Measurements from ENCODE around the gene MTAP.
"Not testable (repeated sequence)": the region's sequence is repeated elsewhere in the genome, so short reads cannot be mapped to it uniquely, and the experiment has no call there.

DNA sequence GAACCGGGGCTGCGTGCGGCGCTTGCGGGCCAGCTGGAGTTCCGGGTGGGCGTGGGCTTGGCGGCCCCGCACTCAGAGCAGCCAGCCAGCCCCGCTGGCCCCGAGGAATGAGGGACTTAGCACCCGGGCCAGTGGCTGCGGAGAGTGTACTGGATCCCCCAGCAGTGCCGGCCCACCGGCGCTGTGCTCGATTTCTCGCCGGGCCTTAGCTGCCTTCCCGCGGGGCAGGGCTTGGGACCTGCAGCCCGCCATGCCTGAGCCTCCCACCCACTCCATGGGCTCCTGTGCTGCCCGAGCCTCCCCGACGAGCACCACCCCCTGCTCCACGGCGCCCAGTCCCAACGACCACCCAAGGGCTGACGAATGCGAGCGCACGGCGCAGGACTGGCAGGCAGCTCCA is 156.8 kb downstream of the MTAP start:
- TF ChIP-seq, protein P1, sequence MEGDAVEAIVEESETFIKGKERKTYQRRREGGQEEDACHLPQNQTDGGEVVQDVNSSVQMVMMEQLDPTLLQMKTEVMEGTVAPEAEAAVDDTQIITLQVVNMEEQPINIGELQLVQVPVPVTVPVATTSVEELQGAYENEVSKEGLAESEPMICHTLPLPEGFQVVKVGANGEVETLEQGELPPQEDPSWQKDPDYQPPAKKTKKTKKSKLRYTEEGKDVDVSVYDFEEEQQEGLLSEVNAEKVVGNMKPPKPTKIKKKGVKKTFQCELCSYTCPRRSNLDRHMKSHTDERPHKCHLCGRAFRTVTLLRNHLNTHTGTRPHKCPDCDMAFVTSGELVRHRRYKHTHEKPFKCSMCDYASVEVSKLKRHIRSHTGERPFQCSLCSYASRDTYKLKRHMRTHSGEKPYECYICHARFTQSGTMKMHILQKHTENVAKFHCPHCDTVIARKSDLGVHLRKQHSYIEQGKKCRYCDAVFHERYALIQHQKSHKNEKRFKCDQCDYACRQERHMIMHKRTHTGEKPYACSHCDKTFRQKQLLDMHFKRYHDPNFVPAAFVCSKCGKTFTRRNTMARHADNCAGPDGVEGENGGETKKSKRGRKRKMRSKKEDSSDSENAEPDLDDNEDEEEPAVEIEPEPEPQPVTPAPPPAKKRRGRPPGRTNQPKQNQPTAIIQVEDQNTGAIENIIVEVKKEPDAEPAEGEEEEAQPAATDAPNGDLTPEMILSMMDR (conservative IDR thresholded peaks at IDR 0.05; ENCODE audit: low read depth, low read length): not testable (repeated sequence)
- not testable (repeated sequence) for TF ChIP-seq EZH2phosphoT487 (IDR thresholded peaks at IDR 0.05; ENCODE audit: borderline replicate concordance, low read length)

Data from PC-3 (cell line).